ENCODE measurements around the gene SLC9A3. TPM values are rescaled to one million over a fixed set of nuclear protein-coding genes. Genes with fewer than 3 reads are reported as not detected.
"Not testable (repeated sequence)": the region's sequence is repeated elsewhere in the genome, so short reads cannot be mapped to it uniquely, and the experiment has no call there.

SLC9A3 gene
- total RNA-seq, 2 experiments from 2014 or later = 1.7 to 1.8 TPM

GRCh38 chr5:566636-567309, 42.5 kb upstream of the SLC9A3 start:
- no peak overlapping the region for H3K27ac Mint-ChIP-seq
- peaks cover 12% of the 10 kb centered on the region for H3K27me3 Mint-ChIP-seq
- peak; percentile 1 for DNase-seq
- ChIA-PET CTCF (no interaction called here), POLR2A (no interaction called here)
- no peaks in the 10 kb centered on the region for H3K9me3 Mint-ChIP-seq
- intact Hi-C loops (cut with micrococcal nuclease) = no loop called here
- H3K36me3 Mint-ChIP-seq = no peaks in the 10 kb centered on the region
- H3K4me3 Mint-ChIP-seq = no peak overlapping the region
- H3K4me1 Mint-ChIP-seq (ENCODE audit: low read depth) = no peaks in the 10 kb centered on the region

- POLR2A ChIA-PET = no interaction called here
- CTCF ChIA-PET = no interaction called here
- DNase-seq = peak; percentile 9
- Mint-ChIP-seq H3K27ac (no peak overlapping the region), H3K4me1 (ENCODE audit: low read depth) (no peaks in the 10 kb centered on the region), H3K27me3 (peaks cover 13% of the 10 kb centered on the region), H3K9me3 (no peaks in the 10 kb centered on the region), H3K36me3 (no peaks in the 10 kb centered on the region), H3K4me3 (no peak overlapping the region)
- intact Hi-C loops (cut with micrococcal nuclease) = no loop called here
These were observed 41.7 kb upstream of the SLC9A3 start for GRCh38 chr5:565782-566440.

- Mint-ChIP-seq H3K4me3 (no peak overlapping the region), H3K27ac (no peak overlapping the region), H3K36me3 (no peaks in the 10 kb centered on the region), H3K4me1 (ENCODE audit: low read depth) (no peaks in the 10 kb centered on the region), H3K9me3 (no peaks in the 10 kb centered on the region), H3K27me3 (peaks cover 16% of the 10 kb centered on the region)
- intact Hi-C loops (cut with micrococcal nuclease) = no loop called here
- ChIA-PET POLR2A (no interaction called here), CTCF (no interaction called here)
- peak; percentile 2 for DNase-seq
These were observed 37.2 kb upstream of the SLC9A3 start for GRCh38 chr5:561408-561807.

- POLR2A ChIA-PET = no interaction called here
- peaks cover 12% of the 10 kb centered on the region for H3K27me3 Mint-ChIP-seq
- H3K27ac Mint-ChIP-seq = no peak overlapping the region
- intact Hi-C loops (cut with micrococcal nuclease) = no loop called here
- no peak overlapping the region for H3K4me3 Mint-ChIP-seq
- H3K36me3 Mint-ChIP-seq = no peaks in the 10 kb centered on the region
- DNase-seq = peak; percentile 1
- H3K4me1 Mint-ChIP-seq (ENCODE audit: low read depth) = no peaks in the 10 kb centered on the region
- H3K9me3 Mint-ChIP-seq = no peaks in the 10 kb centered on the region
- CTCF ChIA-PET = no interaction called here
These were observed 36.5 kb upstream of the SLC9A3 start for GRCh38 chr5:560792-561166.

- no peaks in the 10 kb centered on the region for H3K36me3 Mint-ChIP-seq
- H3K4me1 Mint-ChIP-seq (ENCODE audit: low read depth) = no peaks in the 10 kb centered on the region
- peak; percentile 0 for DNase-seq
- H3K4me3 Mint-ChIP-seq = no peak overlapping the region
- intact Hi-C loops (cut with micrococcal nuclease) = no loop called here
- POLR2A ChIA-PET = no interaction called here
- no peaks in the 10 kb centered on the region for H3K9me3 Mint-ChIP-seq
- H3K27ac Mint-ChIP-seq = no peak overlapping the region
- CTCF ChIA-PET = no interaction called here
- H3K27me3 Mint-ChIP-seq = peaks cover 12% of the 10 kb centered on the region
These were observed 34.7 kb upstream of the SLC9A3 start for GRCh38 chr5:558871-559503.

GRCh38 chr5:558326-558725, 34.1 kb upstream of the SLC9A3 start:
- Mint-ChIP-seq H3K27ac (no peak overlapping the region), H3K36me3 (no peaks in the 10 kb centered on the region), H3K9me3 (no peaks in the 10 kb centered on the region), H3K4me3 (no peak overlapping the region), H3K4me1 (ENCODE audit: low read depth) (no peaks in the 10 kb centered on the region), H3K27me3 (peaks cover 12% of the 10 kb centered on the region)
- DNase-seq = peak; percentile 6
- ChIA-PET CTCF (no interaction called here), POLR2A (no interaction called here)
- intact Hi-C loops (cut with micrococcal nuclease) = no loop called here

- H3K27ac Mint-ChIP-seq; H3K36me3 Mint-ChIP-seq; POLR2A ChIA-PET; H3K9me3 Mint-ChIP-seq; CTCF ChIA-PET; H3K4me1 Mint-ChIP-seq (ENCODE audit: low read depth); H3K4me3 Mint-ChIP-seq; intact Hi-C loops (cut with micrococcal nuclease): not testable (repeated sequence)
- peak; percentile 6 for DNase-seq
- peaks cover 12% of the 10 kb centered on the region for H3K27me3 Mint-ChIP-seq
These were observed 33.7 kb upstream of the SLC9A3 start for GRCh38 chr5:557917-558316.

GRCh38 chr5:556909-557441, 32.7 kb upstream of the SLC9A3 start:
- DNase-seq = peak; percentile 4
- Mint-ChIP-seq H3K4me1 (ENCODE audit: low read depth) (no peaks in the 10 kb centered on the region), H3K9me3 (no peaks in the 10 kb centered on the region), H3K4me3 (no peak overlapping the region), H3K36me3 (no peaks in the 10 kb centered on the region), H3K27me3 (peaks cover 12% of the 10 kb centered on the region), H3K27ac (no peak overlapping the region)
- POLR2A ChIA-PET = no interaction called here
- CTCF ChIA-PET = no interaction called here
- intact Hi-C loops (cut with micrococcal nuclease) = no loop called here

- Mint-ChIP-seq H3K9me3 (no peaks in the 10 kb centered on the region), H3K36me3 (no peaks in the 10 kb centered on the region)
- peak; percentile 8 for DNase-seq
These were observed 30.9 kb upstream of the SLC9A3 start for GRCh38 chr5:555058-555623.

GRCh38 chr5:554284-554988, 30.2 kb upstream of the SLC9A3 start:
- Mint-ChIP-seq H3K4me3 (no peak overlapping the region), H3K27me3 (peaks cover 18% of the 10 kb centered on the region), H3K27ac (no peak overlapping the region), H3K9me3 (no peaks in the 10 kb centered on the region), H3K36me3 (no peaks in the 10 kb centered on the region), H3K4me1 (ENCODE audit: low read depth) (no peaks in the 10 kb centered on the region)
- ChIA-PET CTCF (no interaction called here), POLR2A (no interaction called here)
- peak; percentile 5 for DNase-seq
- intact Hi-C loops (cut with micrococcal nuclease) = no loop called here

More at GRCh38 chr5:555058-555623, 30.9 kb upstream of the SLC9A3 start:
- H3K4me3 Mint-ChIP-seq = no peak overlapping the region
- H3K27me3 Mint-ChIP-seq = peaks cover 13% of the 10 kb centered on the region
- ChIA-PET POLR2A (no interaction called here), CTCF (interaction anchor here (1.2 kb wide), 1 partner anchor 114 kb away, joined by 3 read pairs; no protein-coding TSS in a partner anchor)
- no peak overlapping the region for H3K27ac Mint-ChIP-seq
- intact Hi-C loops (cut with micrococcal nuclease) = no loop called here
- no peaks in the 10 kb centered on the region for H3K4me1 Mint-ChIP-seq (ENCODE audit: low read depth)

GRCh38 chr5:553874-554273, 29.6 kb upstream of the SLC9A3 start:
- ChIA-PET POLR2A (no interaction called here), CTCF (no interaction called here)
- no peak overlapping the region for H3K27ac Mint-ChIP-seq
- peaks cover 17% of the 10 kb centered on the region for H3K27me3 Mint-ChIP-seq
- no peak overlapping the region for H3K4me3 Mint-ChIP-seq
- H3K9me3 Mint-ChIP-seq = no peaks in the 10 kb centered on the region
- H3K36me3 Mint-ChIP-seq = no peaks in the 10 kb centered on the region
- intact Hi-C loops (cut with micrococcal nuclease) = no loop called here
- DNase-seq = peak; percentile 3
- no peaks in the 10 kb centered on the region for H3K4me1 Mint-ChIP-seq (ENCODE audit: low read depth)

GRCh38 chr5:551406-551805, 27.2 kb upstream of the SLC9A3 start:
- Mint-ChIP-seq H3K4me3 (no peak overlapping the region), H3K9me3 (no peaks in the 10 kb centered on the region), H3K36me3 (no peaks in the 10 kb centered on the region), H3K4me1 (ENCODE audit: low read depth) (no peaks in the 10 kb centered on the region), H3K27me3 (peaks cover 25% of the 10 kb centered on the region), H3K27ac (no peak overlapping the region)
- peak; percentile 1 for DNase-seq
- intact Hi-C loops (cut with micrococcal nuclease) = no loop called here
- POLR2A ChIA-PET = no interaction called here
- CTCF ChIA-PET = no interaction called here
